NT2/D1 (cell line): Measurements from ENCODE around the gene CNBD2.

Experiments
- SUZ12 ChIP-seq: IDR thresholded peaks from 2 replicates; pipeline ENCODE4 v1.6.1; 2011; ENCODE audit not compliant: insufficient read length, insufficient read depth; ENCODE audit errors: extremely low read depth
- YY1 ChIP-seq: IDR thresholded peaks from 2 replicates; pipeline ENCODE4 v1.6.1; 2011; ENCODE audit not compliant: insufficient read length, insufficient read depth

DNA sequence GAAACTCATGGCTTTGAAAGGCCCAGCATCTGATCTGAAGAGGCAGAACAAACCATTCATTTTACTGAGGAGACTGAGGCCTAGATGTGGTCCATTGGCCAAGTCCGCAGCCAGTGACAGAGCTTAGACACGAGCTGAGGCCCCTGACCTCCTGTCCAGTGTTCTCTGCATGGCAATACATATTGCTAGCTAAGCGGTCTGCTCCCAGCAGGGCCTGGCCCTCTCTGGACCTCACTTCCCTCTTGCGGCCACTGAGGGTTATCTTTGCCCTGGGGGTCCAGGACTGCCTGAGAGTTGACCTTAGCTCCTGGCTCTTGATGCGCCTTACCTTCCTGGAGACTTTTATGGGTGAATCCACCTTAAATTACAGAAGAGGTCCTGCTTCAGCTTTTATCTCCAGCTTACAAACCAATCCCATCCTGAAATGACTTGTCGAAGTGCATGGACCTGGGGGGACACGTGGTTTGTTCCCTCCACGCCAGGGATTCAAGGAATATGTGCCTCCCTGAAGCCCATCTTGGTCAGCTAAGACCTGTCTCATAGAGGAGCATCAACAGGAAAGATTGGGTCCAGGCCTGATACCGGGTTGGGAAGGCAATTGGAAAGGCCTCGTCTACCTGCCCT is 75.6 kb downstream of the CNBD2 start:
- TF ChIP-seq SUZ12, result no peak
- TF ChIP-seq YY1, result no peak
